ENCODE measurements around the gene EGR4.

EGR4 gene

GRCh38 chr2:73293534-73294171 is at the start of gene EGR4:
TSS of gene EGR4 (minus strand) at chr2:73293548. CDS start at chr2:73293317, 231 bp downstream.
- peak; percentile 79 to 84 for DNase-seq (ENCODE audit: low read depth in 2 of 2)

DNA sequence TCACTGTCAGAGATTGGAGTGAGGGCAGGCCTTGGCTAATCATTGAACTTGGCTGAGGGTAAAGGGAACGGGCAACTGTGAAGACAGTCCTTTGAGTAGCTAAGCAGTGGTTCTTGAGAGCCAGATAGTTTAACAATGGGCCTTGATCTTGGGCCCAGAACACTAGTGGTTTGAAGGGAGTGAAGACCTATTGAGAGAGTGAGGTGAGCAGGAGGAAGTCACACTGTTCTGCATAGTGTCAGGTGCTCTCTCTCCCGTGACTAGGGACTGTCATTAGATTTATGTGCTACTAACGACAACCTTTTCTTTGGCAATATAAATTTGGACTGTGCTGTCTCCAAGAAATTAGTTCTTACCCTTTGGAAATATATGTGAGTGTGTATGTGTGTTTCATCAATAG is 47.7 kb upstream of the EGR4 start:
- no peak for DNase-seq (ENCODE audit: low read depth in 2 of 2)

GRCh38 chr2:73339201-73339600 is 45.9 kb upstream of the EGR4 start:
- no peak for DNase-seq (ENCODE audit: low read depth in 2 of 2)

GRCh38 chr2:73337828-73338227 is 44.5 kb upstream of the EGR4 start:
- DNase-seq (ENCODE audit: low read depth in 2 of 2) = no peak

- DNase-seq (ENCODE audit: low read depth in 2 of 2) = no peak
Measured at GRCh38 chr2:73334620-73335019, 41.3 kb upstream of the EGR4 start.

DNA sequence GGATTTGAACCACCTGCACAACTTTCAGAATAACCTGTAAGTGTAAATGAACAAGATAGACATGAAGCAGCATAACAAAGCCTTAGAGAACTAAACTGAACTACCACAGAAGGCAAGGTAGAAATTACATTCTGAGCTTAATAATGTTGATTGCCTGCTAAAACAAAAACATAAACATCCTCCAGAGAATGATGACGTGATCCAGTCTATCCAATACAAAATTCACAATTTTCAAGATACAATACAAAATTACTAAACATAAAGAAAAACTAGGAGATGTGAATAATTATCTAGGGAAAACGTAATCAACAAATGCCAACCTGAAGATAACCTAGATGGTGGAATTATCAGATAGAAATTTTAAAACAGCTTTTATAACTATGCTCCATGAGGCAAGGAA is 40.7 kb upstream of the EGR4 start:
- no peak for DNase-seq (ENCODE audit: low read depth in 2 of 2)

- no peak for DNase-seq (ENCODE audit: low read depth in 2 of 2)
Measured at GRCh38 chr2:73333564-73333963, 40.2 kb upstream of the EGR4 start.

GRCh38 chr2:73324126-73324725 is 30.9 kb upstream of the EGR4 start:
- no peak for DNase-seq (ENCODE audit: low read depth in 2 of 2)

- no peak for DNase-seq (ENCODE audit: low read depth in 2 of 2)
Measured at GRCh38 chr2:73323551-73323950, 30.2 kb upstream of the EGR4 start.

DNA sequence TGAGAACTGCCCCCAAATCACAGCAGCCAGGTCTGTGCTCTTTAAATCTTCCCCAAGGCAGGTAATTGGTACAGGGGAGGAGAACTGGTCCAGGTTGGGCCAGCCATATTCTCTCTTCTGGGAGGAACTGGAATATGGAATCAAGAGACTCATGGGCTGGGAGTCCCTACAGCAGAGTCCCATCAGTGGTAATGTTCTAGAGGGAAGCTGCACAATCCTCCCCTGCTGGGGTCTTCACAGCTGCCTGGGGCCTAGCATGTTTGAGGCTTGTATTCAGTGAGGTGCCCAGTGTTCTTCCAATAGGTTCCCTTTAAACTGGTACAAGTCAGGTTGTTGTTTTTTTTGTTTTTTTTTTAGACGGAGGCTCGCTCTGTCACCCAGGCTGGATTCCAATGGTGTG is 21.1 kb upstream of the EGR4 start:
- no peak for DNase-seq (ENCODE audit: low read depth in 2 of 2)

DNA sequence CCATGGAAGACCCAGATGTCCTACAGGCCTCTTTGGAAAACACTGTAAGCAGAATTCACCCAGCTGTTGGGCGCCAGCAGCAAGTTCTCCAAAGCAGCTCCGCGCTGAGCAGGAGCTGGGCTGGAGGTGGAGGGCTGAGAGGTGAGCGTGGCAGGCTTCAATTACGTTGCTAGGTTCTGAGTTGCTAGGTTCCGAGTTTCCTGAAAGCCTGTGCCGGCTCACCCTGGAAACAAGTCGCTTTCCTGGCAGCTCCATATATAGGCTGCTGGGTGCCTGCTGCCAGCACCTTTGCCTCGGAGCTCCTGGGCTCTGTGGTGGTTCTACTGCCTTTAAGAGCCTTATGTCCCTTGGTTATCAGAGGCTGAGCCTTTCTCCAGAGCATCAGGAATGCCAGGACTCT is 14.4 kb upstream of the EGR4 start:
- no peak for DNase-seq (ENCODE audit: low read depth in 2 of 2)

- no peak for DNase-seq (ENCODE audit: low read depth in 2 of 2)
Measured at GRCh38 chr2:73301636-73302035, 8.3 kb upstream of the EGR4 start.

GRCh38 chr2:73300926-73301325 is 7.6 kb upstream of the EGR4 start:
- no peak for DNase-seq (ENCODE audit: low read depth in 2 of 2)

- DNase-seq (ENCODE audit: low read depth in 2 of 2) = no peak
Measured at GRCh38 chr2:73297586-73297985, 4.2 kb upstream of the EGR4 start.

DNA sequence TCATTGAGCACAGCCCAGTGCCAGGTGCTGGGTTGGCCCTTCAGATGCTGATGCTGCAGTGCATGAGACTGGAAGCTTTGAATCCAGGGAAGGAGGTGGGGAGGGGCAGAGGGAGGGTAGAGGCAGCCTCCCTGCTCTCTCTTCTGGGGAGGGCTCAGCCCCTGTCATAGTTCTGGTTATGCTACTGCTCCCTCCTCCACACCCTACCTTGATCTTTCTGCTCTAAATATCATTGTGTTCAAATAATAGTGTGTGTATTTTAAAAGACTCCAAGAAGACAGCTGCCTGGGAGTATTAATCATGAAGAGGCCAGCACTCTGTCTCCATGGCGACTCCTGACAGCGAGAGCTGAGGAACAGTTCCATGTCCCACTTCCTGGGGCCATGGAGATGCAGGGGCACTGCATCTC is 3.8 kb upstream of the EGR4 start:
- DNase-seq (ENCODE audit: low read depth in 2 of 2) = no peak

DNA sequence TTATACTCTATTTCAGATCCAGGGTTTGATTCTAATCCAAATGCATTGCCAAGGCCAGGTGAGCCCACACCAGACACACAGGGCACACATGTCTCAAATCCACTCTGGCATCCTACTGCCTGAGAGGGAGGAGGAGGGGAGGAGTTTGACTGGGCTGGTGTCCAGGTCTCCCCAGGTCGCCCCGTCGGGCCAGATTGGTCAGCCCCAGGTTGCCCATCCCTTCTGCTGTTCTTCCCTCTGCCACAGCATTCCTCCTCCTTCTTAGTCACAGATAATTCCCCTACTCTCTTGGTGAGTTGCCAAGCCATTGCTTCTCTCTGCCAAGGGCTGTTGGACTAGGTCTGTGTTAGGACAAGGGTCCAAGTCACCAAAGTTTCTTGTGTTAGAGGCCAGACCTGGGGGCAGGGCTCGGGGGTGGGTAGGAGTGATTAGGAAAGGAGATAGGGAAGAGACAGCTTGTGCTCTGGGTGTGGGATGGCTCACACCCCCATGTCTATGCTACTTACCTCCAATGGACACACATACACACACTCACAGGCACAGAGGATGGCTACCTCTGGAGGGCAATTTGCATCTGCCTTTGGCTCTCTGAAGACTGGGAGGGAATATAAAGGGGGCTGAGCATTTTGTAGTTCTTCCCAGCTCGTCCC is 2.5 kb upstream of the EGR4 start:
- DNase-seq (ENCODE audit: low read depth in 2 of 2) = no peak

GRCh38 chr2:73294239-73294638 is 891 bp upstream of the EGR4 start:
- DNase-seq (ENCODE audit: low read depth in 2 of 2) = no peak

- DNase-seq (ENCODE audit: low read depth in 2 of 2) = no peak
Measured at GRCh38 chr2:73292906-73293533, 328 bp downstream of the EGR4 start.

- no peak for DNase-seq (ENCODE audit: low read depth in 2 of 2)
Measured at GRCh38 chr2:73292316-73292905, 937 bp downstream of the EGR4 start.

DNA sequence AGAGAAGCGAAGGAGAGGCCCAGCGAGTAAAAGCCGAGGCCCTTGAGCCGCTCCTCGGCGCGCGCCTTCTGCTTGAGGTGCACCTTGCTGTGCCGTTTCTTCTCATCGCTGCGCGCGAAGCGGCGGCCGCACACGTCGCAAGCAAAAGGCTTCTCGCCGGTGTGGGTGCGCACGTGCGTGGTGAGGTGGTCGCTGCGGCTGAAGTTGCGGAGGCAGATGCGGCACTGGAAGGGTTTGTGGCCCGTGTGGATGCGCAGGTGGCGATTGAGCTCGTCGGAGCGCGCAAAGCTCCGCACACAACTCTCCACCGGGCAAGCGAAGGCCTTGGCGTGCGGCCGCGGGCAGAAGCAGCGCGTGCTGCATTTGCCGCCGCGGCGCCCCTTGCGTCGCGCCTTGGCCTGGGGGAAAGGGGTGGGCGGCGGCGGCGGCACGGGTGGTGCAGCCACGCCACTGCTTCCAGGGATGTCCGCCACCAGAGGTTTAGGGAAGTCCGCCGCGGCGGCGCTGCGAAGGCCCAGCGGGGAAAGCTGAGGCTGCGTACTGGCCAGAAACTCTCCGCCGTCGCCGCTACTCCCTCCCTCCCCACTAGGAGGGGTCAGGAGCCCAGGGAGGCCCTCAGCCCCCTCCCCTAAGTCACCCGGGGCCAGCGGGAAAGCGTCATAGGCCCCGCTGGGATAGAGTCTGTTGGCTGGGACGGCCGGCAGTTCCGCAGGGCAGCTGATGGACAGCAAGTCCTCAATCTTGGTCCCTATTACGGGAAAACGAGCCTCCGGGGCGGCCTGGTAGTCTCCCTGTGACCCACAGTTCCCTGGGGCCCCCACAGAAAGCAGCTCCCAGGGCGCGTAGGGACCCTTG is 1.7 kb downstream of the EGR4 start:
- no peak for DNase-seq (ENCODE audit: low read depth in 2 of 2)

GRCh38 chr2:73291093-73291460 is 2.3 kb downstream of the EGR4 start:
- peak; percentile 35 to 49 for DNase-seq (ENCODE audit: low read depth in 2 of 2)

All from stimulated activated CD8-positive, alpha-beta memory T cell treated with anti-CD3 and anti-CD28 coated beads, Interleukin-2, amount 100 ng/mL, for 48 hours (primary cell).